GM18858 (cell line): ENCODE measurements around the gene DST.
"Not testable (repeated sequence)": the region's sequence is repeated elsewhere in the genome, so short reads cannot be mapped to it uniquely, and the experiment has no call there.

Source experiments
- ATAC-seq: cut with Tn5 transposase; IDR thresholded peaks from one replicate; pipeline ENCODE4 v1.9.1; 2021; ENCODE audit not compliant: unreplicated experiment

The DST gene

DNA sequence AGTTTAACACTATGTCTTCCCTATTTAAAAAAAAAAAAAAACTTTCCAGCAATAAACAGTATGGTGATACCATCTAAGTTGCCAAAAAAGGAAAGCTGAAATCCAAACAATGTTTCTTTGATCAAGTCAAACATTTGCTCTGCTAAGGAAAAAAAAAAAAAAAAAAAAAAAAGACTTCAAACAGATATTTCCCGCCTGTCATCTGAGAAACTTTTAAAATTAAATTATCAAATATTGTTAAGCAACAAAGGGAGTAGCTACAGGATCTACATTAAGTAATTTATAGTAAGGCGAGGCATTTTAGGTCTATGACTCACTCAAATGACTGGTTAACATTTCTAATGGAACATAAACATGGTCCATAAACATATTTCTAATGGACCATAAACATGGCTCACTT, 121.2 kb downstream of the DST start:
- ATAC-seq, result no peak

- ATAC-seq, result no peak
Measured at GRCh38 chr6:56520218-56520617, 122.5 kb downstream of the DST start.

- no peak for ATAC-seq
Measured at GRCh38 chr6:56518995-56519767, 123.5 kb downstream of the DST start.

DNA sequence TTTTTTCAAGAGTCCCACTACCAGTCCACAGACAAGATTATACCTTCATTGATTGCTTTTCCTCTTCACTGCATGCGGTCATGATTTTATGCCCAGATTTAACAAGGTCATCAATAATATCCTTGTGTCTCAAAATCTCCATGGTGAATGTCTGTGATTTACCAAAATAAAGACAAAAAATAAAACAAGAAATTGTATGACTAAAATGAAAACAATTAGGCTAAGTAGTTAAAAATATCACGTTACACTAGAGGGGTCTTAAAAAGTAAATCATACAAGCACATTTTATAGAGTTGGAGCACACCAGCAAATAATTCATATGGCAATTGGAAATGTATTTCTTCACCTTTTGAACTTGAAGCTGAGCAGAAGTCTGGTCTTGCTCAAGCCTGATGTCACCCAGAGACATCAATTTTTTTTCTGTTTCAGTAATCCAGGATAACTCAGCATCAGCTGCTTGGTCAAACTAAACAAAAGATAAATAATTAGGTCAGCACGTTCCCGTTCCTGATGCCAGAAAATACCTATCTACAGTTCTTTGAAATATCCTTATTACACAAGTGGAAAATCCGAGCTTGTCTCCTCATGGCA, 125.4 kb downstream of the DST start:
- no peak for ATAC-seq

- ATAC-seq, result no peak
Measured at GRCh38 chr6:56516003-56516402, 126.7 kb downstream of the DST start.

- no peak for ATAC-seq
Measured at GRCh38 chr6:56515081-56515905, 127.4 kb downstream of the DST start.

DNA sequence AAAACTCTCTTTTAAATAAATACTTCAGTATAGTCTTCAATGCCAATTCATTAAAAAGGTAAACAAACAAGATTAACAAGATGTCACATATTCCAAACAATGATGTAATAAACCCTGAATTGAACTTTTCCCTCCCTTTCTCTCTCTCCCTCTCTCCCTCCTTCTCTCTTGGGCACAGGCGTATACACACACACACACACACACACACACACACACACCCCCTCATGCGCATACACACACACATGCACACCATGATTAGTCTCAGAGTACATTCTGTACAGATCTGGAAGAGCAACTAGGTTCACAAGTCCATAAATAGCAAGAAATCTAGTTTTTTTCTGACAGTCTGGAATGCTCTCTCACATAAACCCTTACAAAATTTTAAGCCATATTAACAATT, 128.3 kb downstream of the DST start:
- no peak for ATAC-seq

GRCh38 chr6:56513631-56514030, 129.1 kb downstream of the DST start:
- ATAC-seq, result no peak

GRCh38 chr6:56511591-56511990, 131.1 kb downstream of the DST start:
- ATAC-seq, result no peak

GRCh38 chr6:56510984-56511531, 131.6 kb downstream of the DST start:
- no peak for ATAC-seq

GRCh38 chr6:56509031-56509430, 133.7 kb downstream of the DST start:
- ATAC-seq, result no peak

- no peak for ATAC-seq
Measured at GRCh38 chr6:56507517-56507916, 135.2 kb downstream of the DST start.

DNA sequence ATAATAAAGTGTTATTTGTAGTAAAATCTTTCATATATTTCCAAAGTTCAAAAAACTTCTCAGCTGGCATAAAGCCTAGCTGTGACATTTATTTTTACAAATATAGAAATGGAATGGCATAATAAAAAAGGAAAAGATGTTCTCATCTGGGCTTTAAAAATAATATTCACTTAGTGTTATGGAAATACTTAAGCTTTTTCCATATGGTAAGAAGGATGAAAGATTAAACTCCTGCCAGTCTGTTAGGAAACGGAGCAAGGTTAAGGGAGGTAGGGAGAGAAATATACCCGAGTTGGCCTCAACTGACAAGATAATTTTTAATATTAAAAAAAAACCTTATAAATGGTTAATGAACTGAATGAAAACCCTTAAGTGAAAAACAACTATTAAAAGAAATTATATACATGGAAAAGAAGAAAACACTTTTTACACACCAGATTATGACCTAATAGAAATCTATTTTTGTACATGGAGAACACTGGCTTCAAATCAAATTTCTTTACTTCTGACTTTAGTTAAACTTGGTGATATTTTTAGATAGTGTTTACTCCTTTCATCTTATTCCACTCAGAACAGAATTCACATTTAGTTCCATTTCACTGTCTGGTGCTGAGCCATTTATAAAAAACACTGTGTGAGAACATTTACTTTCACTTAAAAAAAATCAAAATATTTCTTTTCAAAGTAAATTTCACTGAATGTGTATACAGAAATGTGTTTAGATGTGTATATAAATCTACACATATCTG, 137.0 kb downstream of the DST start:
- no peak for ATAC-seq

DNA sequence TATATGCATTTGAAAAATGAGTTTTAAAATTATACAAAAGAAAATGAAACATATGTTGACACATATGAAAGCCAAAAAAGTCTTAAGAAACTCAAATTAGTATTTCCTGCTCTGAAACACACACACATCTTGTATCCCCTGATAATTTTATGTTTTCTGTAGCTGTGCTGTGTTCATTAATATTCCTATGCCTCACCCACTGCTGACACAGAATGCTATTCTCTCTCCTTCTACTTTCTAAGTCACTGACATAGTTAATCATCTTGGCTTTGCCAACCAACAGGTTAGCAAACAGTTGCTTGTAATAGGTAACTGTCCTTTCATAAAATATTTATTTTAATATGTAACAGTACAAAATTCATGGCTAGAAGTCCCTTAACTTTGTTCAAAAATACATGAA, 140.7 kb downstream of the DST start:
- ATAC-seq, result no peak

- ATAC-seq, result no peak
Measured at GRCh38 chr6:56499095-56499494, 143.6 kb downstream of the DST start.

DNA sequence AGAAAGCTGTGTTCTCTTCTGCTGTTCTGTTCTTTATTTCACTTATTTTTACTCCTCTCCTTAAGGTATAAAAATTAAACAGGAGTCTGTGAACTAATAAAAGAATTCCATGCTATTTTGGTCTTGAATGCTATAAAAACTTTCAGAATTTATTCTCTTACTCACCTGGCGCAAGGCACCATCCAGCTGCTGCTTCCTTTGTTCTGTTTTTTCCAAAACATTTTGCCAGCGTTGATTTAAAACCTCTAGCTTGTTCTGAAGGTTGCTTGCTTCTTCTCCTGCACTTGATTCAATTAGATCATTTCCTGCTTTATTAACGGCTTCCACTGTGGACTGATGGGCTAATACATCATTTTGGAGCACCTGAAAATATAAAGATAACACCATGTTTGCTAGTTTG, 145.0 kb downstream of the DST start:
- no peak for ATAC-seq

DNA sequence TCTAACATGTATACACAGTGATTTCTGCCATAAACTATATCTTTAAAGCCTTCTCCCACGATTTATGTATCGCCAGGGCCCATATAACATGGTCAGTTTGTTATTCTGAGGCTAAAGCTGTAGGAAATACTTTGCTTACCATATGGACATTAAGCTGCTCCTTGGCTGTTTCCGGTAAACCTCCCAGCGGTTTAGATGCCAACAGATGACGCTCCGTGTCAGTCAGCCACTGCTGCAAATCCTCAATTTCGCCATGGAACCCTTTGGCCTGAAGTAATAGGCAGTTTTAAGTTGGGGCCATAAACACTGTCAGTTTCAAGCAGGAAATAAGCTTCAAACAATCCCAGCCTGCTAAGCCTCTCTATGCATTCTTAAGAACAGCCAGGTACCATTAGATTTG, 145.4 kb downstream of the DST start:
- no peak for ATAC-seq

GRCh38 chr6:56496650-56497049, 146.0 kb downstream of the DST start:
- not testable (repeated sequence) for ATAC-seq

DNA sequence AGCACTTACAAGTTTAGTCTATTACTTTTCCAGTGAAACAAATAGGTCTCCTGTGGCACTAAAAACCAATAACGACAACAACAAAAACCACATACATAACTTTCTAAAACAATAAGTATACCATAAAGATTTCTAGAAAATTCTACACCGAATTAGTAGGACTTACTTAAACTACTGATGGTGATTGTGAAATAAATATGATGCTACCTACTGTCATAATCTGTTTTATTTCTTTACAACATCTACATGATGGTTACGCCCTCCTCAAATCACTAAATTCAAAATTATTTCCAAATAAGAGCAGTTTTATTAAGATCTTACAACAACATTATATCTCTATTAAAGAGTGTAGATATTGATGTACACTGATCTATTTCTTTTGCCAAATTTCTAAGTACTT, 147.0 kb downstream of the DST start:
- no peak for ATAC-seq

- no peak for ATAC-seq
Measured at GRCh38 chr6:56491606-56492328, 150.9 kb downstream of the DST start.
